NCI-H2107 (cell line): ENCODE results near the gene ZC3H14.

Source experiments
- DNase-seq: peaks from one replicate; lab custom pipeline; 2025; lab: John Stamatoyannopoulos, UW

Gene ZC3H14

GRCh38 chr14:88551980-88552431 lies 10.8 kb upstream of the ZC3H14 start:
- no peak for DNase-seq

- no peak for DNase-seq
Measured at GRCh38 chr14:88552876-88553275, 10.0 kb upstream of the ZC3H14 start.

- no peak for DNase-seq
Measured at GRCh38 chr14:88553886-88554456, 8.9 kb upstream of the ZC3H14 start.

- DNase-seq = no peak
Measured at GRCh38 chr14:88554457-88555286, 8.2 kb upstream of the ZC3H14 start, which contains the start of gene PTPN21. TSS of gene PTPN21 (minus strand) at chr14:88555007. CDS start at chr14:88550417, 4,590 bp downstream.

- no peak for DNase-seq
Measured at GRCh38 chr14:88556581-88556980, 6.3 kb upstream of the ZC3H14 start.

- no peak for DNase-seq
Measured at GRCh38 chr14:88559852-88560251, 3.0 kb upstream of the ZC3H14 start.

GRCh38 chr14:88562532-88562830 lies 356 bp upstream of the ZC3H14 start:
- DNase-seq = no peak

GRCh38 chr14:88563845-88564244 lies 1.0 kb downstream of the ZC3H14 start:
- DNase-seq = no peak

GRCh38 chr14:88565427-88565826 lies 2.6 kb downstream of the ZC3H14 start:
- DNase-seq = no peak

- no peak for DNase-seq
Measured at GRCh38 chr14:88568196-88568595, 5.4 kb downstream of the ZC3H14 start.

- DNase-seq = no peak
Measured at GRCh38 chr14:88572117-88572516, 9.3 kb downstream of the ZC3H14 start.

GRCh38 chr14:88576222-88576621 lies 13.4 kb downstream of the ZC3H14 start:
- no peak for DNase-seq

GRCh38 chr14:88584451-88584850 lies 21.6 kb downstream of the ZC3H14 start:
- DNase-seq = no peak

GRCh38 chr14:88588081-88588480 lies 25.2 kb downstream of the ZC3H14 start:
- DNase-seq = no peak

- DNase-seq = no peak
Measured at GRCh38 chr14:88590173-88590572, 27.3 kb downstream of the ZC3H14 start.

GRCh38 chr14:88592031-88592430 lies 29.2 kb downstream of the ZC3H14 start:
- DNase-seq = no peak

- DNase-seq = no peak
Measured at GRCh38 chr14:88597038-88597437, 34.2 kb downstream of the ZC3H14 start.

- no peak for DNase-seq
Measured at GRCh38 chr14:88597601-88598000, 34.8 kb downstream of the ZC3H14 start.

- no peak for DNase-seq
Measured at GRCh38 chr14:88598097-88598675, 35.3 kb downstream of the ZC3H14 start.

GRCh38 chr14:88599326-88599725 lies 36.5 kb downstream of the ZC3H14 start:
- DNase-seq = no peak

- no peak for DNase-seq
Measured at GRCh38 chr14:88599761-88600439, 37.1 kb downstream of the ZC3H14 start.

- DNase-seq = no peak
Measured at GRCh38 chr14:88604212-88604611, 41.4 kb downstream of the ZC3H14 start.

GRCh38 chr14:88605594-88605993 lies 42.8 kb downstream of the ZC3H14 start:
- DNase-seq = no peak
